GM18867 (cell line): ENCODE data around the gene ARAP1.

Source experiments
- ATAC-seq: cut with Tn5 transposase; IDR thresholded peaks from one replicate; pipeline ENCODE4 v1.9.1; 2021; ENCODE audit warnings: mild to moderate bottlenecking, moderate library complexity; ENCODE audit not compliant: unreplicated experiment

ARAP1 gene

DNA sequence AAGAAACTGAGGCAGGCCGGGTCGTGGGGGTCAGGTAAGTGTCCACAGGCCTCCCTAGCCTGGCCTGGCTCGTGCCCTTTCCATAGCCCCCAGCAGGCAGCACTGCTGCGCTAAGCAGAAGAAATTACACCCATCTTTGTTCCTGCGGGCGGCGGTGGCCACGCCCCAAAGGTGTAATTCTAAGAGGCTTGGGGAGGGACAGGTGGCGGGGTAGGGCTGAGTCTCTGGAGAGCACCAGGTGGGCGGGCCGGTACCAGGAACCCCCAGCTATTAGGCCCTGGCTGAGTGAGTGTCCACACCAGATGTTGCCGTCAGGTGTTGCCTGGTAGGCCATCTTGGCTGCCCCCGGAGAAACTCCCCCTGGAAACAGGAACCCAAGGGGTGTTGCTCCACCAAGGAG is 12.3 kb upstream of the ARAP1 start:
- no peak for ATAC-seq

DNA sequence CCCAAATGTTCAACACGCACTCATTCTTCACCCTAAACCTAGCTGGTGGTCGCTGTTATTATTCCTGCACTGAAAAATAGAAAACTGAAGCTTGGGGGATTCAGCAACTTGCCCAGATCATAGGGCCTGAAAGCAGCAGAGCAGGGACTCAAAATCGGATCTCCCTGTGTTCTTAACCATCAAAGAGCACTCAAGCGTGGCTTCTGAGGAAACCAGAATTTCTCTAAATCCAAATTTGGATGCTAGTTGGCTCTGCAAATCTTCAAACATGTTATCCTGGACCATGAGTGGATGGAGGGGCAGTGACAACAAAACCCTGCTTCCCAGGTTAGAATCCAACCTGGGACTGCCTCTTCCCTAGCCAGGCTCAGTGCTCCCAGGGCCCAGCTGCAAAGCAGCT is 11.6 kb upstream of the ARAP1 start:
- ATAC-seq = no peak

DNA sequence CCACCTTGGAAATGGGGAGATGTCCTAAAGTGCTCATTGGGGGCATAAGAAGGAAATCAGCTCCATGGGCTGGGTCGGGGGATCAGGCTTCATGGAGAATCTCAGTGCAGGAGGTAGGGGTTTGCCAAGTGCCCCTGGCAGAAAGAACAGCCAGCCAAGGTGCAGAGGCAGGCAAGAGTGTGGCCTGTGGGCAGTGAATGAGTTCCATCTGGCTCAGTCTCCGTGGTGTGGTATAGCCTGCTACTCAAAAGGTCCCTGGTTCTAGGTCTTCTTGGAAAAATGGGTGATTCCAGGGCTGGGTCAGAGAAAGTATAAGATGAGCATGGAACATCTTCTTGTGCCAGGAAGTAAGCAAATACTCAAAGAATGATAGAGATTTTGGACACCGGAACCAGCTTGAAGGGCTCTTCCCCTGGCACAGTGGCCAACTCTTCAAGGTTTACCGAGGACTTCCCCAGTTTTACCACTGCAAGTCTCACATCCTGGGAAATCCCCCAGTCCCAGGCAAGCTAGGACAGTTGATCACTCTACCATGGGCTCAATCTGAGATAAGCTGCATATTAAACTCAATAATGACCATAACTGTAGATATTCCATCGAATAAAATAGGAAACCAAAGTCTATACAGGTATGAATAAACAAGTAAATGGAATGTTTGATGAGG is 10.6 kb upstream of the ARAP1 start:
- ATAC-seq = no peak

DNA sequence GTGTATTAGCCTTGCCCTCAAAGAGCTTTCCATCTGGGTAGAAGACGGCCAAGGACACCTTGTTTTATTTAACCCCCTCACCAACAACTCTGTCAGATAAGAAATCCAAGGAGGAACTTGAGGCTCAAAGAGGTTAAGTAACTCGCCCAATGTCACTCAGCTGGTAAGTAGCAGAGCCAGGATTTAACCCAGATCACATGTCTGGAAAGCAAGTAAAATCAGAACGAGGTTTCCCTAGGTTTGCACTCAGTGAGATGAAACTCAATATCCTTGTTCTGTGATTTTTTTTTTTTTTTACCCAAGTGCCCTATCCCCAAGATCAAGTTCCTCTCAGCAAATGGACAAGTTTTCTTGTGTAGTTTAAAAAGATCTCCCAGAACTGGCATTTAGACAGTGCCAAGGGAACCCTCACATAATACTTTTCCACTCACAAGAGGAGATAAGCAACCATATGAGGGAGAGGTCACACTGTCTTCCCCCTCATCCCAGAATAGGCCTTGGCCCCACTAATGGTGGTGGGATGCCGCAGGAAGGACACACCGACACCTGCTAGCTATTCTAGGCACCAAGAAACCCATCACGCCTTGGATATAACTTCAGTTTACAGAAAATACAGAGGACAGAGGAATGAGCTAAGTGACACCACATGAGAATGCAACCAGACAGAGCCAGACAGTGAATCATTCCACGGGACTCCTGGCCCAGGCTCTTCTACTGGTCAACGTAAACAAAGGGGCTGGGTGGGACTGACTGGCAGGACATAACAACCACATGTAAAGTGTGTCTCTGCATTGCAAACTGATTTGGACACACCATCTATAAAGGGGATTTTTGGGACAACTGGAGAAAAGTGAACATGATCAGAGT is 8.6 kb upstream of the ARAP1 start:
- no peak for ATAC-seq

DNA sequence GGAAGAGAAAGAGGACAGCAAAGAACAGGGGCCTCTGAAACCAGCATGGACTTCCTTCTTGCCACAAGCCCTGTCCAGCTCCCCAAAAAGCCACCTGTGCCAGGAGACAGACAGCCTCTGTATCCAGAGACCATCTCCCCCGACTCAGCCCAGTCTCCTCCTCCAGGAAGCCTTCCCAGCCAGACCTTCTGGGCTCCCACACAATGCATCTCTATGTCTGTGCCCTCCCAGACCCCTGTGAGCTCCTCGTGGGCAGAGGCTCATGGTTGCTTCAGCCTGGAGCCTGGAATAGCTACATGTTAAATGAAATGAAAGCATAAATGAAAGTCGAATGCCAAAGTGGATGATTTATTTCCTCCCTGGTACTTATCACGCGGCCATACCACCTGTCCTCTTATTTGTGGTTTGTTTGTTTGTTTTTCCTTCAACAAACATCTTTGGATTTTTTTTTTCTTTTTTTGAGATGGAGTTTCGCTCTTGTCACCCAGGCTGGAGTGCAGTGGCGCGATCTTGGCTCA is 7.3 kb upstream of the ARAP1 start:
- no peak for ATAC-seq

DNA sequence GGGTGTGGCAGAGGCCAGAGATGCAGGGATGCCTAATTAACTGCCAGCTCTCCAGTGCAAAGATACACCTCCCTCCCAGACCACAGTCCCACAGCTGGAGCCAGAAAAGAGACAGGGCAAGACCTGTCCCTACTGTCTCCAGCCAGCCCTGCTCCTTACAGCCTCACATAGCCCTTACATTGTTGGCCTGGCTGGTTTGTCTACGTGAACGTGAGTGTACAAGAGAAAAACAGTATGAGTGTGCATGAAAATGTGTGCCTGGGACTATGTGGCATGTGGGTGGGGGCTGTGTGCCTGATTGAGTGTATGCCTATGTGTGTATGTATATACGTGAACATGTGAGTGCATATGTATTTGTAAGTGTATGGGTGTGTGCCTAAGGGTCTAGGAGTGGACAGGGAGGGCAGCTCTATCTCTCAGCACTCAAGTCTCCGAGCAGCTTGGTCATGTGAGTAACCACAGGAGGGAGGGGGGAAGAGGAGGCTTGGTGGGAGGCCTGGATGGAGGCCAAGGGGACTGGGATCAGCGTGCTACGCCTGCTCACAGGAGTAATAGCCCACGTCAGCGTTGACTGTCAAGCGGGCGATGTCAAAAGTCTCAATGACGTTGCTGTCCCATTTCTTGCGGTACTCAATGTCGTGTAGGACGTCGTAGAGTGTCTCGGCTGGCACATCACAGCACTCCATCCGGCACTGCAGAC is 6.6 kb upstream of the ARAP1 start:
- ATAC-seq = no peak

DNA sequence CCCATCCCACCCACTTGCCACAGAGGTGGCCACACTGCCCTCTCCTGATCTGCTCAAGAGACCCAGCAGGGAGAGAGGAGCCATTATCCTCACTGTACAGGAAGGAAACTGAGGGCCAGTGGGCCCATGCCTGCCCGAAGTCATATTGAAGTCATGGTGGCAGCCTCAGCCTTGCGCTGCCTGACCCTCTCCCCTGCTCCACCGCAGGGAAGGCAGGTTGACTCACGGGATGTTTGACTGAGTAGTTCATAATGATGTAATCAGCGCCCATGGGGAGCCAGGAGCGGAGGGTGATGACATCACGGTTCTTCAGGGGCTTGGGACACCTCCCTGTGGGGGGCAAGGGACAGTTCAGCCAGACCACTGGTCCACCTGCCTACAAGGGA is 6.1 kb upstream of the ARAP1 start:
- ATAC-seq = no peak

DNA sequence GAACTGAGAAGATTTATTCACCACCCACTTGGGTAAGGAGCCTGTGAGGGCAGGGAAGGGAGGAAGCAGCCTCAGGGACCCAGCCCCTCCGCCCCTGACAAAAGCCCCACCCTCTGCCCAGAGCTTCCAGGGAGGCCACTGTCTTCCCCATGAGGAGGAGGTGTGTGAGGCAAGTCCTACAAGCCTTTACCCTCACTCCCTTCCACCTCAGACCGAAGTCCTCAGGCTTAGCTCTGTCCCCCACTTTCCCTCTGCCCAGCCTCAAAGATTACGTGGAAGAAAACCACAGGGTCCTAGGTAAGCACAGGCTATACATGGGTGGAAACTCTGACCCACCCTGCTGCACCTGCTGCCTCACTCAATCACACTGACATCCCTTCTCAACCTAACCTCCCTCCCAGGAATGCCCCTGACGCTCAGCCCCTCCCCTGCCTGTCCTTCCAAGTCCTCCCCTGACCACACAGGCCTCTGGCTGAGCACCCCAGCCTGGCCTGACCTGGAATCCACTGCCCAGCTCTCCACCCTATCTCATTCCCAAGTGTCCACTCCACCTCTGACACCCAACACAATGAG is 3.6 kb upstream of the ARAP1 start:
- ATAC-seq = no peak

DNA sequence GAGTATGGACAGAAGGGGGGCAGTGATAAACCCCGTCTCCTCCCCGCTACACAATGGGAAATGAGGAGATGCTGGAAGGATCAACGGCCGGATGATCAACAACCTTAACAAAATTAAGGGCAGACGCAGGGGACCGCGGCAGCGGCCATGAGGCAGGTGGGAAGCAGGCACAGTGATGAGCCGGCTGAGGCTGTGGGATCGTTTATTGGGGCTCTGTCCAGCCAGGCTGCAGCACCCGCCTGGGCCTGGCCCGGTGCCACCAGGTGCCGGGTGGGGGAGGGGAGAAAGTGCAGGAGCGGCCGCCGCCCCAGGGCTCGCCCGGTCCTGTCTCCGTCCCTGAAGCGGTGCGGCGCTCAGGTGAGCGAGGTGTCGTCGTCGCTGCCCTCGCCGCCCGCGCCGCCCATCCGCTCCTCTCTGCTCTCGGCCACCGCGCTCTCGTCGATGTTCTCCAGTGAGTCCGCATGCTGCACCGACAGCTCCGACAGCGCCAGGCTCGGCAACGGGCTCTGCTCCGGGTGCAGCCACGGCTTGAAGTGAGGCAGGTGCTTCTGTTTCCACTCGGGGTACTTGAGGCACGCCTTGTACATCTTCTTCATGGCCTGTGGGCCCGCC is 2.4 kb upstream of the ARAP1 start:
- ATAC-seq = no peak

DNA sequence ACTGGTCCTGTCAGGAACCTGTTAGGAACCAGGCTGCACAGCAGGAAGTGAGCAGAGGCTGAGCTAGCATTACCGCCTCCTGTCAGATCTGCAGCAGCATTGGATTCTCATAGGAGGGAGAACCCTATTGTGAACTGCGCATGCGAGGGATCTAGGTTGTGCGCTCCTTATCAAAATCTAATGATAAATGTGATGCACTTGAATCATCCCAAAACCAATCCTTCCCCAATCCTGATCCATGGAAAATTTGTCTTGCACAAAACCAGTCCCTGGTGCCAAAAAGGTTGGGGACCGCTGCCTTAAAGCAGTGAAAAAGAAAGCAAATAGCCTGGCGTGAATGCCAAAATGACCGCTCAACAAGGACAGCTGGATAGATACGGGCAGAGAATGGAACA is 1.9 kb upstream of the ARAP1 start:
- ATAC-seq = no peak

DNA sequence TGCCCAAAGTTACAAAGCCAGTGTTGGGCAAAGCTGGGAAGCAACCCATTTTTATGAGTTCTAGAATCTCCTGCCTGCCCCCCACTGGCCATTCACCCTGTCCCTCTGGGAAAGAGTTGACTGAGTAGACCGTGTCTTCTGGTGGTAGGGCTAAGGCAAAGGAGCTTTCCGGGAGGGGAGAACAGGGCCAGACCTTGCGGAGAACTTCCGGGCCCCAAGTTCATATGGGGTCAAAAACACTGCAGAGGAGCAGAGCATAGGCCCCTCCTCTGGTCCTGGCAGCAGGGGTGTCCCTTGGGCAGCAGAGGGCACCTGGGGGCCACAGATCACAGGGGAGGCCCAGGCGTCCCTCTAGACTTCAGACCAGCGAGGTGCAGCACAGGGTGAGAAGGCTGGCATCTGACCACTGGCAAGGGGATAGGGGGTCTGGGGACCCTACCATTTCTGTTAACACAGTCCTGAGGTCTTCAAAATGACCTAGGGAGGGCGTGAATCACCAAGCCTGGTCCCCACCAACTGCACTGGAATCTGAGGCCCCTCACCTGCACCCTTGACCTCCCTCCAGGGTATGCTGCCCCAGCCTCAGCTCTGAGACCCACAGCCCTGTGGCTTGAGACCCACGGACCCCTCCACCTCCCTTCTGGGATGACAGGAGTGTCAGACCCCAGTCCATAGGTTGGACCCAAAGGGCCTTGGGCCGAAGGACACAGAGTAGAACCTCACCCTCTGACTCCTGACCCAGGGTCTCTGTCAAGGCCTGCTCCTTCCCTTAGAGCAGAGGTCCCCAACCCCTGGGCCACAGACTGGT is 1.3 kb upstream of the ARAP1 start:
- ATAC-seq = no peak

DNA sequence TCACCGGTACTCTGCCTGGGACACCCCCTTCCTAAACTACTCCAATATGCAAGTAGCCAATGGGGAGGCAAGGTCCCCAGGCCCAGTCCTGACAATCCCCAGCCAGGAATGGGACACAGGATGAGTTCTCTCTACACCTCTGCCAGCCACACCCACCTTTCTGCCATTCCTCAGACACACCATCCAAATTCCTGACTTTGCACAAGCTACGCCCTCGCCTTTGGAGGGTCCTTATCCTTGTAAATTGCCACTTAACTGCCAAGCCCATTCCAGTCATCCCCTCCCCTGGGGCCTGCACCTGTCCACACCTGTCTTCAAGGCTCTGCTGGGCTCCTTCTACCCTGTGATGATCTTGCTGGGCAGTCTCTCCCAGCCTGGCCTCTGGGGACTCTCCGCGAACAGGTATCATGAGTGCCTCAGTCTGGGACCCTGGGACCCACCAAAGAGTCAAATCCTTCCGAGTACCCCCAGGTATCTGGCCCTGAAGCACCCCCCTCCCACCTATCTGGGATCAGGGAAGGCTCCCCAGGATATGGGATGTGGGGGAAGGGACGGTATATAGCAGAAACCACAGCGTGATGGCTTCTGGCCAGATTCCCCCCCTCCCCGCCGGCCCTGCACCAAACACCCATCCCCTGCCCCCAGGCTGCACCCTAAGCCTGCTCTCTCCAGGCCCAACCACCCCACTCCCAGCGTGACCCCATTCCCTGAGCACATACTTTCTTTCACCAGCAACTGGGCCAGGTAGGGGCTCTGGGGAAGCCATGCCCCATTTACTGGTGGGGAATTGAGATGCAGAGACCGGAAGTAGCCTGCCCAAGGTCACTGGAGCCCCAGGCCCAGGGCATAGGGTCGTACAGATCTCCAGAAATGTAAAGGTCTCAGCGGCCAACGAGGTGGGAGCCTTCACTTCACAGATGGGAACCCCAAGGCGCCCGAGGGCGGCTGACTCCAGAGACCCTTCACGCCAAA is 806 bp downstream of the ARAP1 start:
- no peak for ATAC-seq

DNA sequence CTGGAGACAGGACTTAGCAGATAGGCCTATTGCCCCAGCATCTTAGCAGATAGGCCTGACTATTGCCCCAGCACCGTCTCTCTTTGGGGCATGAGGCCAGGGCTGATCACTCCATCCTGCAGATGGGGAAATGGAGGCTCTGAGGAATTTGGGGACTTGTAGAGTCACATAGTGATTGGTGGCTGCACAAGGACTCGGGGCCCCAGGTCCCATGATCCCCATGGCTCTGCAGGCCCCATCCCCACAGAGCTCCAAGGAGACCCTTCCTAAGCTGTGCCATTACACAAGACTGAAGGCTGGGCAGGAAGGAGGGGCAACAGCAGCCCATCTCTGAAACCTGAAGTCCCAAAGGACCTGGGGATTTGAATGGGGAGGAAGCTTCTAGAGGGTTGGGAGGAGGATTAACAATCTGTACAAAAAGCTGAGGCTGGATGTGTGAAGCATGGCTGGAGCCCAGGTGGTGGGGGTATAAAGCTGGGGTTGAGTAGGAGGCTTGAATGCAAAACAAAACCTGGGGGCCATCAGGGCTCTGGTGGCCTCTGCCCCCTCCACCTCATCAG is 1.6 kb downstream of the ARAP1 start:
- ATAC-seq = no peak

DNA sequence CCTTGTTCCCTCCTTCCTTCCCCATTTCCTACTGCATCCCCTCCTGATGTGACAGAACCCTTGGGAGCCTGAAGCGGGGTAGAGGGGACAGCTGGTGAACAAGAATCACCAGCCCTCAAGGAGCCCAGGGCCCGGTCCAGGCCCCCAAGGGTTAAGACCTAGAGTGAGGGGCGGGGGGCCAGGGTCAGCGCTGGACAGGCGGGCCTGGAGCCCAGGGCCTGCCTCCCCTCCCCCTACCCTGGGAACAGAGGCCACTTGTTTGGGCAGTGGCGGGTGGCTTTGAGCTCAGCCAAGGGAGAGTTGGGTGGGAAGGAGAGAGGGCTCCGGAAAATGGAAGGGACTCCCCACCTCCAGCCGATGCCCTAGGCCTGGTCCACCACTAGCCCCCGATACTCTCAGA is 2.1 kb downstream of the ARAP1 start:
- no peak for ATAC-seq

DNA sequence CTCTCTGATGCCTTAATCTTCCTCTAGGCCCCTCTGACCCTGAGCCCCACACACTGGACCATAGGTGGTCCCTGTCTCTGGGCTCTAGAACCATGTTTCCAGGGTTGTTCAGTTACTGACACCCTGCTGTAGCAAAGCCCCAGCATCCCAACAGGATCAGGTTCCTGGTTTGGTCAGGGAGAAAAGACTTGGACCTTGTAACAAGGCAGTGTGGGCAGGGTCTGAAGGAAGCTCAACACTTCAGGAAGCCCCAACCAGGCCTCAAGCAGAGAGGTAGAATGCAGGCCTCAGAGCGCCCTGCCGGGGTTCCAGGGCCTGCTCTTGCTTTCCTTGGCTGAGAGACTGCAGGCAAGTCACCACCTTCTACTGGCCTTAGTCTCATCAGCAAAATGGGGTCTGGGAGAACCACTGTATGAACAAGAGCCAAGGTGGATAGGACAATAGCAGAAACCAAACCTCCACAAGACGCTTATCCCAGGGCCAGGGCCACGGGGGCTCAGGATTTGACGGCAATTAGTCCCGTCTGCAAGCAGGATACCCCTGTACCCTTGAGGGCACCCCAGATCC is 4.8 kb downstream of the ARAP1 start:
- ATAC-seq = no peak

DNA sequence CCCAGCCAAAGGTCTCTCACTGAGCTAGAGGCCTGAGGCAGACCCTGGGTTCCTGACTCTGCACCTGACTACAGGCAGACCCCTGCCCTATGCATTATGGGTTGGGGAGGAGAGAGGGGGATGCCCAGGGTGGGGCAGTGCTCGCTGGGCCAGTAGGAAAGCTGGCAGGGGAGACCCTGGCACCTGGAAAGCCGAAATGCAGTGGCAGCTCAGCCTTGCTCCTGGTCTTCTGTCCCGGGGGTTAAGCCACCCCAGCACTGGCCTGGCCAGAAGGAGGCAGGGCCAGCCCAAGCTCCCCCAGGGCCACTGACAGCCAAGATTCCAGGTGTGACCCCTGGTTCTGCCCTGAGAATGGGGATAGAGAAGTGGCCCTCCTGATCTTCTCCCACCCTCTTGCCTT is 5.4 kb downstream of the ARAP1 start:
- no peak for ATAC-seq

DNA sequence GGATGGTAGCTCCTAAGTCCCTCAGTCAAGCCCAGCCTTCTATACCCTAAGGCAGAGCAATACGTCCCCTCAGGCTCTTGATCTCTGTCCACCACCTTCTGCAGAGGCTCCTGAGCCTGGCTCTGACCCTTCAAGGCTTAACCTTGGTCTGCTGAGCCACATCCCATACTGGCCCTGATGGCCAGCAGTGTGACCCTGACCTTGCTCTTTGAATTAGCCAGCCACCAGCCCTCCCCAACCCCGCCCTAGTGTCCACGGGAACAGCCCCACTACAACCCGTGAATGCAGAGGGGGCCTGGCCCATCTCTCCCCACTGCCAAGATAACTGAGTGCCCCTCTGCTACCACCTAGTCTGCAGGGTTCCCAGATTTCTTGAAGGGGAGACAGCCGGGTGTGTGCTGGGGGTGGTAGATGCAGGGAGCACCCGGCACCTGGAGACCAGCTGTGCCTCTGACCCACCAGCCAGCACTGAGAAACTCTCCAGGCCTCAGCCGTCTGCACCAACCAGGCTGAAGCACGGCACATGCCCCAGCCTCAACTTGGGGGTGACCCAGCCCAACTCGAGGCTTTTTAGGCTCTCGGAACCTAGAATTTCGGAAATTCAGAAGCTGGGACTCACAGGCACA is 6.2 kb downstream of the ARAP1 start:
- no peak for ATAC-seq

DNA sequence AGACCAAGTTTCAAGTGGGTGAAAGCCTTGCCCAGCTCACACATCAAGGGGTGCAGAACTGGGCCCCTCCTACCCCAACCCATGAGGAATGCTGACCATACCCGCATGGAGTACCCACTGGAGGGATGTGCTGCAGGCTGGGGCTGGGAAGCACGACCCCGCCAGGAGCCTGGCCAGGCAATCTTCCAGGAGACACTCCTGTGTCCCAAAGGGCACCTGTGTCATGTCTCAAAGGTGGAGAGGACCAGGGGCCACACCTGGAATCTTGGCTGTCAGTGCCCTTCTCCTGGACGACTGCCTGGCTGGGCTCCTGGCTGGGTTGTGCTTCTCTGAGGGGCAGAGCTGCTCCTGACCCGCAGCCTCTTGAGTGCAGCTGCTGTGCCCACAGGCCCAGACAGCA is 6.7 kb downstream of the ARAP1 start:
- no peak for ATAC-seq
